GM23338 (cell line): ENCODE results near the gene FN1. TPM values are rescaled to one million over a fixed set of nuclear protein-coding genes. Genes with fewer than 3 reads are reported as not detected.
A peak's percentile ranks its signal among the peaks of the same experiment; 100 is the strongest.

Experiments
- ATAC-seq: fragments of 200-7000 bp; cut with Tn5 transposase; 3 replicates; pipeline ENCODE4 v1.9.1; 2020
- DNase-seq: peaks from one replicate; pipeline ENCODE4 v3.0.0-alpha.2; 2015; ENCODE audit warnings: low spot score
- H2AFZ ChIP-seq: fragments of 200-600 bp; sonication (generic); 2 replicates; pipeline ENCODE4 v1.8.0; 2016; ENCODE audit warnings: antibody characterized with exemption, mild to moderate bottlenecking, moderate library complexity
- H3F3A ChIP-seq: fragments of 200-600 bp; sonication (generic); replicated peaks from 2 replicates; pipeline ENCODE4 v1.8.0; 2017; ENCODE audit warnings: antibody characterized with exemption, mixed run types, low read depth
- H3K27ac ChIP-seq: fragments of 200-600 bp; sonication (generic); 2 replicates; pipeline ENCODE4 v1.6.1; 2016; ENCODE audit warnings: low read depth
- H3K27me3 ChIP-seq: fragments of 200-600 bp; sonication (generic); 2 replicates; pipeline ENCODE4 v1.8.0; 2016; ENCODE audit warnings: mild to moderate bottlenecking, mixed run types, moderate library complexity; ENCODE audit not compliant: insufficient read depth
- H3K36me3 ChIP-seq: fragments of 200-600 bp; sonication (generic); 2 replicates; pipeline ENCODE4 v1.8.0; 2016; ENCODE audit warnings: mild to moderate bottlenecking; ENCODE audit not compliant: insufficient read depth
- H3K4me1 ChIP-seq: fragments of 200-600 bp; sonication (generic); 2 replicates; pipeline ENCODE4 v1.8.0; 2016; ENCODE audit warnings: mild to moderate bottlenecking, moderate library complexity; ENCODE audit not compliant: insufficient read depth
- H3K4me2 ChIP-seq: fragments of 200-600 bp; sonication (generic); 2 replicates; pipeline ENCODE4 v1.7.1; 2017; ENCODE audit warnings: mixed run types
- H3K4me3 ChIP-seq: fragments of 200-600 bp; sonication (generic); 2 replicates; pipeline ENCODE4 v1.6.1; 2016; ENCODE audit warnings: mixed run types
- H3K79me2 ChIP-seq: fragments of 200-600 bp; sonication (generic); replicated peaks from 2 replicates; pipeline ENCODE4 v1.8.0; 2017; ENCODE audit warnings: mild to moderate bottlenecking; ENCODE audit not compliant: insufficient read depth
- H3K9me2 ChIP-seq: fragments of 200-600 bp; sonication (generic); 2 replicates; pipeline ENCODE4 v1.8.0; 2017; ENCODE audit not compliant: insufficient read depth
- H4K20me1 ChIP-seq: fragments of 200-600 bp; sonication (generic); replicated peaks from 2 replicates; pipeline ENCODE4 v1.8.0; 2017; ENCODE audit warnings: mild to moderate bottlenecking; ENCODE audit not compliant: insufficient read depth
- H3K27ac Mint-ChIP-seq: 2 replicates; pipeline ENCODE4 v1.8.0; 2020; ENCODE audit warnings: inconsistent platforms, mild to moderate bottlenecking, moderate library complexity, mixed read lengths
- H3K27me3 Mint-ChIP-seq: 3 replicates; pipeline ENCODE4 v1.8.0; 2022; ENCODE audit warnings: low read depth, mild to moderate bottlenecking, moderate library complexity, mixed read lengths, inconsistent platforms; ENCODE audit not compliant: insufficient read depth, poor library complexity
- H3K36me3 Mint-ChIP-seq: 3 replicates; pipeline ENCODE4 v1.8.0; 2021; ENCODE audit warnings: low read depth, mild to moderate bottlenecking, inconsistent platforms, moderate library complexity, mixed read lengths
- H3K4me1 Mint-ChIP-seq: 3 replicates; pipeline ENCODE4 v1.8.0; 2020; ENCODE audit warnings: mild to moderate bottlenecking, inconsistent platforms, mixed read lengths
- H3K4me3 Mint-ChIP-seq: 3 replicates; pipeline ENCODE4 v1.8.0; 2021; ENCODE audit warnings: moderate library complexity, mild to moderate bottlenecking, inconsistent platforms, mixed read lengths
- H3K9me3 Mint-ChIP-seq: 3 replicates; pipeline ENCODE4 v1.8.0; 2020; ENCODE audit warnings: moderate library complexity, mild to moderate bottlenecking, inconsistent platforms, mixed read lengths
- EZH2phosphoT487 ChIP-seq: fragments of 200-600 bp; sonication (generic); IDR thresholded peaks from one replicate; pipeline ENCODE4 v1.8.1; 2018; ENCODE audit warnings: antibody characterized with exemption; ENCODE audit not compliant: unreplicated experiment
- JUNB ChIP-seq: IDR thresholded peaks from one replicate; pipeline ENCODE4 v1.6.1; 2016; ENCODE audit warnings: antibody characterized with exemption; ENCODE audit not compliant: unreplicated experiment
- NANOG ChIP-seq: IDR thresholded peaks from 2 replicates; pipeline ENCODE4 v1.6.1; 2016; ENCODE audit warnings: antibody characterized with exemption, borderline replicate concordance
- POLR2AphosphoS5 ChIP-seq: IDR thresholded peaks from 2 replicates; pipeline ENCODE4 v1.6.1; 2016; ENCODE audit warnings: antibody characterized with exemption, low read depth
- REST ChIP-seq: IDR thresholded peaks from one replicate; pipeline ENCODE4 v1.6.1; 2018; ENCODE audit warnings: antibody characterized with exemption; ENCODE audit not compliant: unreplicated experiment
- STAT1 ChIP-seq: IDR thresholded peaks from one replicate; pipeline ENCODE4 v1.6.1; 2016; ENCODE audit warnings: antibody characterized with exemption; ENCODE audit not compliant: unreplicated experiment
- ZNF114 ChIP-seq: fragments of 250-450 bp; sonication (Bioruptor Pico); IDR thresholded peaks from 2 replicates; pipeline ENCODE4 v1.5.0; 2020; ENCODE audit warnings: mild to moderate bottlenecking, moderate library complexity
- ZNF331 ChIP-seq: fragments of 250-450 bp; sonication (Bioruptor Pico); IDR thresholded peaks from 2 replicates; pipeline ENCODE4 v1.5.0; 2020; ENCODE audit warnings: low read depth, mild to moderate bottlenecking, moderate library complexity
- polyA plus RNA-seq: library from polyadenylated mRNA; unstranded; fragments of >200 nt; fragmentation: Nextera tagmentation; extraction: Ambion mirVana; gene quantifications from 2 replicates; pipeline ENCODE4 v1.2.1, GENCODE V29; 2016
- total RNA-seq: library from RNA; depleted of rRNA; stranded (reverse); fragments of >200 nt; shearing (Covaris generic); gene quantifications from 2 replicates; pipeline ENCODE4 v1.2.3, GENCODE V29; 2014
- TF ChIP-seq, protein P1 (sequence below): fragments of 250-450 bp; sonication (Bioruptor Pico); IDR thresholded peaks from 2 replicates; pipeline ENCODE4 v1.5.0; 2020; ENCODE audit warnings: mild to moderate bottlenecking, moderate library complexity

FN1 gene
- total and polyA plus RNA-seq, 2 experiments from 2014 or later: 79.6 to 255 TPM

DNA sequence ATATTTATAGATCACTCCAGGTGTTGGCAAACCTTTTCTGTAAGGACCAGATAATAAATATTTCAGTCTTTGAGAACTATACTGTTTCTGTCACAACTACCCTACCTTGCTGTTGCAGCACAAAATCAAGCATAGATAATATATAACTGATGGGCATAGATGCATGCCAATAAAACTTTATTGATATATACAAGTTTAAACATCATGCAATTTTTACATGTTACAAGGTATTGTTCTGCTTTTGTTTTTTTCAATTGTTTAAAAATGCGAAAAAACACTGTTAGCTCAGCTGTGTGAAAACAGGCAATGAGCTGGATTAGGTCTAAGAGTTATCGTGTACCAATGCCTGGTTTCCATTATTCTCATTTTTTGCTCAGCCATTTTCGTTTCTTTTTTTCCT is 47.6 kb upstream of the FN1 start (continued):
- no peak for TF ChIP-seq JUNB
- no peak for TF ChIP-seq REST
- TF ChIP-seq NANOG: no peak
- TF ChIP-seq POLR2AphosphoS5: no peak
- no peak for TF ChIP-seq STAT1
- no peak for TF ChIP-seq ZNF331 (CRISPR knock-in tag)
- no peak for TF ChIP-seq ZNF114 (CRISPR knock-in tag)

- H3K9me3 Mint-ChIP-seq: no peaks in the 10 kb centered on the region
- H3K27me3 Mint-ChIP-seq: peaks cover 2% of the 10 kb centered on the region
- peak; percentile 69 for ATAC-seq
- H3F3A ChIP-seq: no peaks in the 10 kb centered on the region
- H3K4me3 Mint-ChIP-seq: no peak overlapping the region
- peaks cover 3% of the 10 kb centered on the region; the same call in 1 of the 2 replicates for H3K4me1 ChIP-seq
- TF ChIP-seq JUNB (no peak), STAT1 (no peak), POLR2AphosphoS5 (no peak), EZH2phosphoT487 (no peak)
- TF ChIP-seq, protein P1, sequence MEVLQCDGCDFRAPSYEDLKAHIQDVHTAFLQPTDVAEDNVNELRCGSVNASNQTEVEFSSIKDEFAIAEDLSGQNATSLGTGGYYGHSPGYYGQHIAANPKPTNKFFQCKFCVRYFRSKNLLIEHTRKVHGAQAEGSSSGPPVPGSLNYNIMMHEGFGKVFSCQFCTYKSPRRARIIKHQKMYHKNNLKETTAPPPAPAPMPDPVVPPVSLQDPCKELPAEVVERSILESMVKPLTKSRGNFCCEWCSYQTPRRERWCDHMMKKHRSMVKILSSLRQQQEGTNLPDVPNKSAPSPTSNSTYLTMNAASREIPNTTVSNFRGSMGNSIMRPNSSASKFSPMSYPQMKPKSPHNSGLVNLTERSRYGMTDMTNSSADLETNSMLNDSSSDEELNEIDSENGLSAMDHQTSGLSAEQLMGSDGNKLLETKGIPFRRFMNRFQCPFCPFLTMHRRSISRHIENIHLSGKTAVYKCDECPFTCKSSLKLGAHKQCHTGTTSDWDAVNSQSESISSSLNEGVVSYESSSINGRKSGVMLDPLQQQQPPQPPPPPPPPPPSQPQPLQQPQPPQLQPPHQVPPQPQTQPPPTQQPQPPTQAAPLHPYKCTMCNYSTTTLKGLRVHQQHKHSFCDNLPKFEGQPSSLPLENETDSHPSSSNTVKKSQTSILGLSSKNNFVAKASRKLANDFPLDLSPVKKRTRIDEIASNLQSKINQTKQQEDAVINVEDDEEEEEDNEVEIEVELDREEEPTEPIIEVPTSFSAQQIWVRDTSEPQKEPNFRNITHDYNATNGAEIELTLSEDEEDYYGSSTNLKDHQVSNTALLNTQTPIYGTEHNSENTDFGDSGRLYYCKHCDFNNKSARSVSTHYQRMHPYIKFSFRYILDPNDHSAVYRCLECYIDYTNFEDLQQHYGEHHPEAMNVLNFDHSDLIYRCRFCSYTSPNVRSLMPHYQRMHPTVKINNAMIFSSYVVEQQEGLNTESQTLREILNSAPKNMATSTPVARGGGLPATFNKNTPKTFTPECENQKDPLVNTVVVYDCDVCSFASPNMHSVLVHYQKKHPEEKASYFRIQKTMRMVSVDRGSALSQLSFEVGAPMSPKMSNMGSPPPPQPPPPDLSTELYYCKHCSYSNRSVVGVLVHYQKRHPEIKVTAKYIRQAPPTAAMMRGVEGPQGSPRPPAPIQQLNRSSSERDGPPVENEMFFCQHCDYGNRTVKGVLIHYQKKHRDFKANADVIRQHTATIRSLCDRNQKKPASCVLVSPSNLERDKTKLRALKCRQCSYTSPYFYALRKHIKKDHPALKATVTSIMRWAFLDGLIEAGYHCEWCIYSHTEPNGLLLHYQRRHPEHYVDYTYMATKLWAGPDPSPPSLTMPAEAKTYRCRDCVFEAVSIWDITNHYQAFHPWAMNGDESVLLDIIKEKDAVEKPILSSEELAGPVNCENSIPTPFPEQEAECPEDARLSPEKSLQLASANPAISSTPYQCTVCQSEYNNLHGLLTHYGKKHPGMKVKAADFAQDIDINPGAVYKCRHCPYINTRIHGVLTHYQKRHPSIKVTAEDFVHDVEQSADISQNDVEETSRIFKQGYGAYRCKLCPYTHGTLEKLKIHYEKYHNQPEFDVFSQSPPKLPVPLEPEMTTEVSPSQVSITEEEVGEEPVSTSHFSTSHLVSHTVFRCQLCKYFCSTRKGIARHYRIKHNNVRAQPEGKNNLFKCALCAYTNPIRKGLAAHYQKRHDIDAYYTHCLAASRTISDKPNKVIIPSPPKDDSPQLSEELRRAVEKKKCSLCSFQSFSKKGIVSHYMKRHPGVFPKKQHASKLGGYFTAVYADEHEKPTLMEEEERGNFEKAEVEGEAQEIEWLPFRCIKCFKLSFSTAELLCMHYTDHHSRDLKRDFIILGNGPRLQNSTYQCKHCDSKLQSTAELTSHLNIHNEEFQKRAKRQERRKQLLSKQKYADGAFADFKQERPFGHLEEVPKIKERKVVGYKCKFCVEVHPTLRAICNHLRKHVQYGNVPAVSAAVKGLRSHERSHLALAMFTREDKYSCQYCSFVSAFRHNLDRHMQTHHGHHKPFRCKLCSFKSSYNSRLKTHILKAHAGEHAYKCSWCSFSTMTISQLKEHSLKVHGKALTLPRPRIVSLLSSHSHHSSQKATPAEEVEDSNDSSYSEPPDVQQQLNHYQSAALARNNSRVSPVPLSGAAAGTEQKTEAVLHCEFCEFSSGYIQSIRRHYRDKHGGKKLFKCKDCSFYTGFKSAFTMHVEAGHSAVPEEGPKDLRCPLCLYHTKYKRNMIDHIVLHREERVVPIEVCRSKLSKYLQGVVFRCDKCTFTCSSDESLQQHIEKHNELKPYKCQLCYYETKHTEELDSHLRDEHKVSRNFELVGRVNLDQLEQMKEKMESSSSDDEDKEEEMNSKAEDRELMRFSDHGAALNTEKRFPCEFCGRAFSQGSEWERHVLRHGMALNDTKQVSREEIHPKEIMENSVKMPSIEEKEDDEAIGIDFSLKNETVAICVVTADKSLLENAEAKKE (CRISPR knock-in tag): no peak
- peak; percentile 28 for DNase-seq
- H3K36me3 ChIP-seq: no peaks in the 10 kb centered on the region
- peak overlapping the region; percentile 45; the same call in 1 of the 2 replicates for H2AFZ ChIP-seq
- H3K4me3 ChIP-seq: no peak overlapping the region
- no peaks in the 10 kb centered on the region for H3K36me3 Mint-ChIP-seq
- H4K20me1 ChIP-seq: no peaks in the 10 kb centered on the region
- peaks cover 12% of the 10 kb centered on the region for H3K4me1 Mint-ChIP-seq
- no peaks in the 10 kb centered on the region for H3K27me3 ChIP-seq
- H3K79me2 ChIP-seq: no peaks in the 10 kb centered on the region
- H3K27ac ChIP-seq: no peak overlapping the region
- H3K4me2 ChIP-seq: no peak overlapping the region
- no peak overlapping the region for H3K27ac Mint-ChIP-seq
- no peaks in the 10 kb centered on the region for H3K9me2 ChIP-seq
These were observed 43.8 kb upstream of the FN1 start for GRCh38 chr2:215479536-215480240.
